ENCODE measurements around the gene GRK5. TPM values are rescaled to one million over a fixed set of nuclear protein-coding genes. Genes with fewer than 3 reads are reported as not detected.

The GRK5 gene
- total and polyA plus RNA-seq, 9 of the 15 experiments (the other 6 are each of a cell fraction or from before 2014, with no cell fraction given), result 0.46 to 0.83 (median 0.67) TPM; not detected in 2

GRCh38 chr10:119445311-119445934 is 238.1 kb downstream of the GRK5 start (continued):
- peak; percentile 78 to 81 (median 78) for TF ChIP-seq CTCF (IDR thresholded peaks at IDR 0.05 in 2 of 3, conservative IDR thresholded peaks at IDR 0.05 in 1 of 3; ENCODE audit: insufficient read depth in 2 of 3, low read depth in 1 of 3, low read length in 3 of 3)
- peak; percentile 43 for TF ChIP-seq CTCFL (IDR thresholded peaks at IDR 0.05; ENCODE audit: borderline replicate concordance, insufficient read depth, low read depth, low read length, poor library complexity, severe bottlenecking)
- peak; percentile 50; the same call in 1 of the 2 replicates for TF ChIP-seq STAG1 (CRISPR knock-in tag; IDR thresholded peaks at IDR 0.05; ENCODE audit: borderline replicate concordance)
- peak; percentile 65 to 74 for TF ChIP-seq RAD21 (CRISPR knock-in tag; conservative IDR thresholded peaks at IDR 0.05 in 1 of 2, IDR thresholded peaks at IDR 0.05 in 1 of 2)
- no peak for TF ChIP-seq IRF1 (CRISPR knock-in tag; IDR thresholded peaks at IDR 0.05; ENCODE audit: borderline replicate concordance)
- no peak for TF ChIP-seq WHSC1 (IDR thresholded peaks at IDR 0.05; ENCODE audit: low read length)
- TF ChIP-seq MTA3 (IDR thresholded peaks at IDR 0.05; ENCODE audit: borderline replicate concordance), result no peak
- 0 out of 2 replicates have a peak, but pooled peaks have one; percentile 32 for TF ChIP-seq CC2D1A (IDR thresholded peaks at IDR 0.05)
- peak; percentile 71 for TF ChIP-seq SMC3 (conservative IDR thresholded peaks at IDR 0.05; ENCODE audit: insufficient read depth, low read depth, low read length)
- TF ChIP-seq ZEB2 (IDR thresholded peaks at IDR 0.05), result no peak

Measured in K562 (cell line).